Erythroblast (primary cell): ENCODE results near the gene CTBP2.

Source experiments
- GATA1 ChIP-seq: IDR thresholded peaks from 2 replicates; pipeline ENCODE4 v1.6.1; 2011; ENCODE audit warnings: low read depth, mild to moderate bottlenecking, control low read depth, low read length, moderate library complexity
- POLR2A ChIP-seq: IDR thresholded peaks from 2 replicates; pipeline ENCODE4 v1.6.1; 2011; ENCODE audit warnings: mild to moderate bottlenecking, low read length

- TF ChIP-seq POLR2A (no peak), GATA1 (no peak)
These were observed 223.6 kb downstream of the CTBP2 start for GRCh38 chr10:124936813-124937212.
